GM19467 (cell line): ENCODE measurements around the gene ARID5B.
"Not testable (repeated sequence)": the region's sequence is repeated elsewhere in the genome, so short reads cannot be mapped to it uniquely, and the experiment has no call there.

Experiments used
- ATAC-seq: cut with Tn5 transposase; IDR thresholded peaks from one replicate; pipeline ENCODE4 v1.9.1; 2021; ENCODE audit warnings: mild to moderate bottlenecking, moderate library complexity; ENCODE audit not compliant: unreplicated experiment

Gene ARID5B, protein sequence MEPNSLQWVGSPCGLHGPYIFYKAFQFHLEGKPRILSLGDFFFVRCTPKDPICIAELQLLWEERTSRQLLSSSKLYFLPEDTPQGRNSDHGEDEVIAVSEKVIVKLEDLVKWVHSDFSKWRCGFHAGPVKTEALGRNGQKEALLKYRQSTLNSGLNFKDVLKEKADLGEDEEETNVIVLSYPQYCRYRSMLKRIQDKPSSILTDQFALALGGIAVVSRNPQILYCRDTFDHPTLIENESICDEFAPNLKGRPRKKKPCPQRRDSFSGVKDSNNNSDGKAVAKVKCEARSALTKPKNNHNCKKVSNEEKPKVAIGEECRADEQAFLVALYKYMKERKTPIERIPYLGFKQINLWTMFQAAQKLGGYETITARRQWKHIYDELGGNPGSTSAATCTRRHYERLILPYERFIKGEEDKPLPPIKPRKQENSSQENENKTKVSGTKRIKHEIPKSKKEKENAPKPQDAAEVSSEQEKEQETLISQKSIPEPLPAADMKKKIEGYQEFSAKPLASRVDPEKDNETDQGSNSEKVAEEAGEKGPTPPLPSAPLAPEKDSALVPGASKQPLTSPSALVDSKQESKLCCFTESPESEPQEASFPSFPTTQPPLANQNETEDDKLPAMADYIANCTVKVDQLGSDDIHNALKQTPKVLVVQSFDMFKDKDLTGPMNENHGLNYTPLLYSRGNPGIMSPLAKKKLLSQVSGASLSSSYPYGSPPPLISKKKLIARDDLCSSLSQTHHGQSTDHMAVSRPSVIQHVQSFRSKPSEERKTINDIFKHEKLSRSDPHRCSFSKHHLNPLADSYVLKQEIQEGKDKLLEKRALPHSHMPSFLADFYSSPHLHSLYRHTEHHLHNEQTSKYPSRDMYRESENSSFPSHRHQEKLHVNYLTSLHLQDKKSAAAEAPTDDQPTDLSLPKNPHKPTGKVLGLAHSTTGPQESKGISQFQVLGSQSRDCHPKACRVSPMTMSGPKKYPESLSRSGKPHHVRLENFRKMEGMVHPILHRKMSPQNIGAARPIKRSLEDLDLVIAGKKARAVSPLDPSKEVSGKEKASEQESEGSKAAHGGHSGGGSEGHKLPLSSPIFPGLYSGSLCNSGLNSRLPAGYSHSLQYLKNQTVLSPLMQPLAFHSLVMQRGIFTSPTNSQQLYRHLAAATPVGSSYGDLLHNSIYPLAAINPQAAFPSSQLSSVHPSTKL

DNA sequence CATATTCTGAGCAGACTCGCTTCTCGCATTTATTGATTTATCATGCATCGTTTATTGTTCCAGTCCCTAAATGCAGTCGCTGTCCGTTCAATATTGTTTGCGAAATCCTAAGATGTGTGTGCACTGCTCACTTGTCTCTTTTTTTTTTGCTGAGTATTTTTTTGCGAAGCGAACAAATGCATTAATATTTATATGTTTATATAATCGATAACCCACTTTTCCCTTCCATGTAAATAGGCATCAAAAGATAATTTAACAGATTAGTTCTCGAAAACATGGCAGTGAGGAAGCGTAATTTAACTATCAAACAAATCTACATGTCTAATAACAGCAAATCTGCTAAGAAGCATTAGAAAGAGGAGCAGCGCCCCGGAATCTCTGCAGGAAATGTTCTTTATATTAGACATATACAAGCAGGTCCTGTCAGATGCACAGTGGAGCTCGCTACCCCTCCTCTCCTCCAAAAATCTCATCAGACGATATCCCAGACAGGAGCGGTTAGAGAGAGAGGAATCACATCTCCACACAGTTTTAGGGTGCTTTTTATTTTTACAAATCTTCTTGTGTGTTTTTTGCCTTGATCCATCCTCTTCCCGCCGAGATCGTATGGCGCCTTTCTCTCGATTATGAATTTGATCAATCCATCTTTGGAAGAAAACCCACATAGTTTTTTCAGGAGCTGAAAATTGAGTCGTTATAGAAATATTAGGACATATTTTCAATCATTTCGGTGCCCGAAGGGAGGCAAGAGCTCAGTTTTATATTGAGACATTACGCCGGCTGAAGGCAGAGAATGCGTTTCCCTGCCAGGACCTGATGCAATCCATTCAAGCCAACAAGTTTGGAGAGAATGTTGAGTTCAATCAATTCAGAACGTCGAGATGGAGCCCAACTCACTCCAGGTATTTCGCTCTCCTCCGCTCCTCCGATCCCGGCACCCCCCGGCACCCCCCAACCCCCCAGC lies at the start of gene ARID5B:
Gene ARID5B (plus strand): TSS at position 871 of the 964 bp plus-strand sequence. CDS start 11 bp downstream, at position 882.
- ATAC-seq: no peak

DNA sequence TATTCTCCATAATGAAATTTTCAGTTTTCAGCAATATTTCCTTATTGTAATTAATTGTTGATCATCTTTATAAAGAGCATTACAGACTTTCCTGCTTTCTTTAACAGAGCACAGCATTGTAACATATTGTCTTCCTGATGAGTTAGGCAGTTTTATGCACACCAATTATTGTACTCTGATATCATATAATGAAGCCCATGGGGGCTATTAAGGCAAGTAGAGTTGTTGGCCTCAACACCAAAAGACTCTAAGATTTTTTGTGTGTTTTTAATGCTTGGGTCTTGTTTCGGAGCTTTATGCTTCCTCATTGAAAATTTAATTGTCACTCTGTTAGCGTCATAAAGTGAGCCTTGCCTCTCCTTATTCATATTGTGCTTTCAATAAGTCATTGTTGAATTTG lies 49.2 kb upstream of the ARID5B start:
- ATAC-seq: no peak

DNA sequence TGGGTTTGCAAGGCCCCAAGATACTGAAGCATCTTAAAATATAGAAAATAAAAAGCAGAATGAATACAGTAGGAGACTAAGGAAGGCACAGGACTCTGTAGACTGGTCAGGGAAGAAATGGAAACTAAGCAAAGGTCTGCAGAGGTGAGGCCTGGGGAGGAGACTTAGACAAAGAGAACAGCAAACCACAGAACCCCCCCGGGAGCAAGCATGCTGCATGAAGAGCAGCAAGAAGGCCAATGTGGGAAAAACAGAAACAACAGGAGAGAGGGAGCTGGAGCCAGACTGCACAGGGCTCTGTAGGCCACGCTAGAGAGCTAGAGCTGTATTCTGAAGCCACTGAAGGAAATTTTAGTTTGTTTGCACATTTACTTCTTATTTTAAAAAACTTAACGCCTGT lies 45.7 kb upstream of the ARID5B start:
- no peak for ATAC-seq

DNA sequence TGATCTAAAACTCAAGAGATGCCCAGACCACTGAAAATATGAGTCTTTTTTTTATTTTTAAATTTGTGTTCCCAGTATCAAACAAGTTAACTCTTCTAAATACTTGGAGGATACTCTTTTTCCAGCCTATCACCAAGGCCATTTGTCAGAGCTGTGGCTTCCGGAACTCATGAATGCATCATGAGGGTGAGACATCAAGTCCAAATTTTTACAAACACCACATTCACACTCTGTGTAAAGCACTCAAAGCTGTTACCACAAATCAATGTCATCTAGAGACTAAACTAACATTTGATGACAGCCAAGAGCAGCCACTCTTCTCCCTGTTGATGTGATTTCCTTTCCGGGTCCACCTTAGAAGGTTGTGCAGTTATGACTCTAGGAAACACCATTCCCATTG lies 43.8 kb upstream of the ARID5B start:
- ATAC-seq: no peak

DNA sequence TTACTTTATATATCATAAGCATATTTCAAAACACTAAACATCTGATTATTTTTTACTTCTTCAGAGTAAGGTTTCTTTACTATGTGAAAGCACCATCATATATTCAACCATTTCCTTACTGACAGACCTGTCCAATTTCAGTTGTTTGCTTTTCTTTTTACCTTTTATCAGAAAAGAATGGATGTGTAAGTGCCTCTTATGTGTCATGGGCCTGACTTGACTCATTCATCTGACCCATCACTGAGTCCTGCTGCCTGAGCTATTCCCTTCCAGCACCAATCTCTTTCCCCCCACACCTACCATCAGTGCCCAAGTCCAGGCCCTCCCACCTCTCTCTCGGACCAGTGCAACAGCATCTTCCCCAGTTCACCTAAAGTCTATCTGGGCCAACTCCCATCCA lies 41.7 kb upstream of the ARID5B start:
- ATAC-seq: no peak

DNA sequence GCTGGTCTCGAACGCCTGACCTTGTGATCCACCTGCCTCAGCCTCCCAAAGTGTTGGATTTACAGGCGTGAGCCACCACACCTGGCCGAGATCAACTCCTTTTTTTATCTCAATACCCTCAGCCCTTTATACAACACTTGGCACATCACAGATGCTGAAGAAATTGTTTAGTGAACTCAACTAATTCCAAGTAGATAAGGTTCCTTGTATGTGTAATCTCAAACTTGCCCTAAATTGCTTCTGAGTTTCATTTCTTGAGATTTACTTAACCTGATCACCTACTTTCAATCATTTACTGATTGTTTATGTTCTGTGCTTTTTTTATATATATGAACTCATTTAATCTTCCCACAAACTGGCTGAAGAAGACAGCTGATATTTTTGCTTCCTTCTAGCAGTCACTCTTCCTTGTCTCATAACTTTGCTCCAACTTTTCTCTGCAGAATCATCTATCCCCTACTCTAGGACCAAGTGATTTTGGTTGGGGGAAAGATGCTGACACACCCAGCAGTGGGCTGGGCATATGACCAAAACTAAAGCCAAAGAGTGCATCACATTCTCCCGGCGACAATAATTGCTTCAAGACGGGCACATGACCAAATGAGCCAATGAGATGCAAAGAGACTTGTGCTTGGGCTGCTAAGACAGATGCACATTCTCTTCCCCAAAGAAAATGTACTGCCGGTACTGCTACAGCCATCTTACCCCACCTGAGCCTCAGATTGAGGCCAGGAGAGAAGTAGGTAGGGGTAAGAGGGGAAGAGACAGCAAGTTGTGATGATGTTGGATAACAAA lies 40.3 kb upstream of the ARID5B start:
- ATAC-seq: no peak

DNA sequence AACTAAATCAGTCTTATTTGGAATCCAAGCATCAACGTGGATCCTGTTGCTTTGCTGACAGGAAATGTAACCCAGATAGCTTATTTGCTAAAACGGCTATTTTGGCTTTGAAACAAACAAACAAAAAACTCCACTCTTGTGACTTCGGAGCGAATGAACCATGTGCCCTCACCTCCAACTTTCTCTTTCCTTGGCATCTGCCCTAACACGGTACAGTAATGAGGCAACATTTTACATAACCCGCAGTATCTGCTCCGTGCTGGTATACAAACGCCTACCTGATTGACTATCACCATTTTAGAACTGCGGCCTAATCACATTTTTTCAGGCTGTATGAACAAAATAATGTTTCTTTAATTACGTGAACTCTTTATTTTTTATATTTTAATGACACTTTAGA lies 37.5 kb upstream of the ARID5B start:
- no peak for ATAC-seq

DNA sequence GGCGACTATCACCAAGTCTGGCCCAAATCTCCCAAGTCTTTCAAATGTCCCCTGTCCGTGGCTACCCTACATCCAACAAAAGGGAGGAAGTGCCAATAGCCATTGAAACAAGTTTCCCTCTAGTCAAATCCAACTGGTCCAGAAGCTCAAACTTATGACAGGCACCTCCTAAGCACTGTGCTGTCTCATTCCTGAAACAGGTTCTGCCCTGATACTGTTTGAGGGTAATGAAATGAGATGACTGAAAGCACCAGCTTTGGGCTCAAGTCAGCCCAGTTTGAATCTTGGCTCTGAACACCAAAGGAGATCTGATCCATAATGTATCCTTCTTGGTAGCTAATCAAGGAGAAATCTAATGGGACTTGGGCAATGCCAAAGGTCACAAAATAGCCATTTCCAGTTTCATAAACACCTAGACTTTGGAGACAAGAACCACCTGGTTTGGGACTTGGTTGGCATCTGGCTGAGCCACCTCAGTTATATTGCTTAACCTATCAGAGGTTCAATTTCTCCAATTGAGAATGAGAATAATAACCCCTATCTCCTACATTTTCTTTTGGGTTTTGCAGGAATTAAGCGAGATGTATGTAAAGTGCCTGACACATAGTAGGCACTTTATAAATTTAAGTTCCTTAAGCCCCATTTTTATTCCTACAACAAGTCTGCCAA lies 34.7 kb upstream of the ARID5B start:
- ATAC-seq: no peak

DNA sequence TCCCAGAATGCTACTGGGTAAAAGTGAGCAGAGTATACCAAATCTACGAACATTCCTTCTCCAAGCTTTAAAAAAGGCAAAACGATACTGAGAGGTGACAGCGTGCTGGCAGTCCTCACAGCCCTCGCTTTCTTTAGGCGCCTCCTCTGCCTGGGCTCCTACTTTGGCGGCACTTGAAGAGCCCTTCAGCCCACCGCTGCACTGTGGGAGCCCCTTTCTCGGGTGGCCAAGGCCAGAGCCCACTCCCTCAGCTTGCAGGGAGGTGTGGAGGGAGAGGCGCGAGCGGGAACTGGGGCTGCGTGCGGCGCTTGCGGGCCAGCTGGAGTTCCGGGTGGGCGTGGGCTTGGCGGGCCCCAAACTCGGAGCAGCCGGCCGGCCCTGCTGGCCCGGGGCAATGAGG lies 34.1 kb upstream of the ARID5B start:
- ATAC-seq: not testable (repeated sequence)

DNA sequence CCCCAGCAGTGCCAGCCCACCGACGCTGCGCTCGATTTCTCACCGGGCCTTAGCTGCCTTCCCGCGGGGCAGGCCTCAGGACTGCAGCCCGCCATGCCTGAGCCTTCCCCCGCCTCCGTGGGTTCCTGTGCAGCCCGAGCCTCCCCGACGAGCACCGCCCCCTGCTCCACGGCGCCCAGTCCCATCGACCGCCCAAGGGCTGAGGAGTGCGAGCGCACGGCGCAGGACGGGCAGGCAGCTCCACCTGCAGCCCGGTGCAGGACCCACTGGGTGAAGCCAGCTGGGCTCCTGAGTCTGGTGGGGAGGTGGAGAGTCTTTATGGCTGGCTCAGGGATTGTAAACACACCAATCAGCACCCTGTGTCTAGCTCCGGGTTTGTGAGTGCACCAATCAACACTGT lies 33.7 kb upstream of the ARID5B start:
- ATAC-seq: not testable (repeated sequence)

DNA sequence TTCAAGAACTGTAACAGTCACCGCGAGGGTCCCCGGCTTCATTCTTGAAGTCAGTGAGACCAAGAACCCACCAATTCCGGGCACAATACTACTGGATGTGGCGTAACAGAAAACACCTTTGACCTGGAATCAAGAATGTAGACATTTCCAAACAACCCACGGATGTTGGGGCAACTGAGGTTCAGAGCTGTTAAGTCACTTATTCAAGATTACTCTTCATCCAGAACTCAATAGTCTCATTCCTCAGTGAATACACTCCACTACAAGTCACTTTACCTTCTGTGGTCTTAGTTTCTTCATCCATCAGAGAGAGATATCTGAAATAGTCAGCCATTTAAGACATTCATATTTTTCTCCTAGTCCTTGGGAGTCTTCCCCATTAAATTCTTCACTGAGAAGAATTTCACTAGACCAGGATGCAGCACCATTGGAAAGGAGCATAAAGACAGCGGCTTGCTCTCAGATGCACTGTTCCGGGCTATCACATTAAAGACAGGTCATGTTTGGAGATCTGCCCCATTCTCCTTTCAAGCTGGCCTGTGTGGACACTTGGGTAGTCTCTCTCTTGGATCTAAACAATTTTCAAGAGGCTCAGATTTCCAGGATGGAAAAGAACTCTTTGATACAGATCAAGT lies 32.3 kb upstream of the ARID5B start:
- ATAC-seq: no peak

DNA sequence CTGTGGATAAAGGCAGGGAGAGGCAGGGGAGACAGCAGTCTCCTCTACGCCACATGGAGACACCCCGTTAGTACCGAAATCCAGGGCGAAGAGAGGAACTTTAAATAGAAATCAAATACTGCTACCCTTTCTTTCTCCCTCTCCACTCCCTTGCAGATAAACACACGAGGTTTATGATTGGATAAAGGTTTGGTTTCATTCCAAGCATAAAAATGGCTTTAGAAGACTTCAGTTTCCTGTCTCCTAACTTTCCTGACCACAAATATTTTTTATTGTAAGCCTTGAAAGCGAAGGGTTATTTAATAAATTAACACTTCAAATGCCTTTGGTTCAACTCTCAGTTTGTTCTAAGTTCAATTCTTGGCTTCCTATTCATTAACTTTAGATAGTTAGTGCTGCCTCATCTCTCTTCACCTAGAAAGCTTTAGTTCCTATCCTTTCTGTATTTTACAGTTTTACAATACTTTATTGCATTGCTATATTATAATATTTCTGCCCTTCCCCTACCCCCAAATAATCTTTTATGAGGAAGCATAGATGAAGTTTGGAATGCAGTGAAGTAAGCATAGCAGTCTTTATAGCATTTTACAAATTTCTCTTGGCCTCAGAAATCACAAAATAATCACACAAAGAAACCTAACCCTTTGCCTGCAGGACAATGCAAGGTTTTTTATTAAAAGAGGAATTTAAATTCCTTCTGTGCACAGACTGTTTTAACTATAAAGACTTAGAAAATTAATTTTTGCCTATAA lies 31.5 kb upstream of the ARID5B start:
- no peak for ATAC-seq

DNA sequence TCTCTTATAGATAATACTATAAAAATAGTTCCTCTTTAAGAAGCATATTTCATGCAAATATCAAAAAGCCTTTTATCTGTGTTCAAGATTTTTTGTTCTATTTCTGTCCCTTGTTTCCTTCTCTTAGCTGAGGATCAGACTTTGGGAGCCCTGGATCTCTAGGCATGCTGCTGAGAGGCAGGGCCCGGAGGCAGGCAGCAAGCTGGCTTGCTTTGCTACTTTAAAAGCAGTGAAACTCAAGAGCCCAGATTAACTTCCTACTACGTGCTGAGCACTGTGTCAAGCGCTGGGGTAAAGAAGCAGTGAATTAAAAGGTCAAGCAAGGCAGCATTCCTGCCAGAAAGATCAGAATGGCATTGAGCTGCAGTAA lies 31.0 kb upstream of the ARID5B start:
- ATAC-seq: no peak

DNA sequence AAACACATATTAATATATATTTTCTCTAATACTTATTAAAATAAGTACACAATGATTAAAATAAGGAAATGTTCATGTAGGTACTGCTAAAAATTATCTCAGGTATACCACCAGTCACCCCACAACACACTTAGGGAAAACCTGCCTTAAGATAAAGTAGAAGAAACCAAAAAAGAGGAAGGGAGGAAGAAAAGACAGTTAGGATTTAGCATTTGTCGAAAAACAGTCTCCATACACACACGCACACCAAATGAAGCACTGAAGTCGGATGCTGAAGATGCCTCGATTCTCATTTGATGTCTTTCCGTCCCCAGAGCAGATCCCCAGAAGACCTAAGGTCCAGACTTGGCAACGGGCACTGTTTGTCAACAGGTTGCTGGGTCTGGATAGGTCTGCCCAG lies 30.0 kb upstream of the ARID5B start:
- no peak for ATAC-seq

DNA sequence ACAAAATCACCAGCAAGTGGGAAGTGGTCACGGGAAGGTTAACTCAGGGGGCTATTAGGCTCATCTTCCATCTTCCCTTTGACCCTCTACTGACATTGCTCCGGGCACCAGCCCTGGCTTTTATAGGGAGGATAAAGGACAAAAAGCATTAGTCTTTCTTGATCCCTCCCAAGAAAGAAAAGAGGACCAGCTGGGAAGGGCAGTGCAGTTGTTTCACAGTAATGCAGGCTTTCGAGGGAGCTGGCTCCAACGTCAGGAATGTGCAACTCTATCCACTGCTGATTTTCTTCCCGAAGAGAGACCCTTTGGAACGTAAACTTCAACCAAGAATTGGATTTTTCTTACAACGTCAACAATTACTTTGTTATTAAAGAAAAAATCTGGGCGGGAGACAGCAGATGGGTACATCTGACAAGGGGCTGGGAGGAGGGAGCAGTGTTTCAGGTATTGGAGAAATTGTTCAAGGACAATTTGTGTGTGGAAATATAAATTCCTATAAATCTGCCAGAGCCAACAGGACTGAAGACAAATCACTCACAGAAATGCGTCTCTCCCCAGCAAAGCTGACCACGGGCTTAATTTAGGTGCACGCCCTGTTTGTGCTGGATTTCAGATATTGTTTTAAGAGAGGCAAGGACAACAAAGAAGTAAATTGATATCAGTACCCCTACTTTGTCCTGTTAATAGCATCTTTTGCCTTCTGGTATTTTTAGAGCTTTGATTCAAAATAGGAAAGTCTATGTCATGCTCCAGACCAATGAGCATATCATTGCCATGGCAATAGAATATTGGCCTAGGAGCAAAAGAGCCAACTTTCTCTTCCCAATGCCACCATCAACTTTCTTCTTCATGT lies 23.4 kb upstream of the ARID5B start:
- ATAC-seq: no peak

DNA sequence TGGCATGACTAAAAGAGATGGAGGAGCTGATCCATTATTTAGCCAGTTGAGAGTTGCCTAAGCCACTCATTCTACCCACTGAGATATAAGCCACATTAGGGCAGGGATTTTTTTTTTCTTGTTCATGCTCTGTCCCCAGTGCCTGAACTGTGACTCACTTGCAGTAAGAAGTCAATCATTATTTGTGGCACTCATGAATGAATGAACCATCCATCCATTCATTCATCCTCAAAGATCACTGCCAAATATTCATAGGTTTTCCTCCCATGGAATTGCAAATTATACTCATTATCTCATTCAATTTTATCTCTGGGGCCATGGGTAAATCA lies 22.8 kb upstream of the ARID5B start:
- no peak for ATAC-seq
